ENCODE results near the gene DPEP1. TPM values are rescaled to one million over a fixed set of nuclear protein-coding genes. Genes with fewer than 3 reads are reported as not detected.

The DPEP1 gene
- total RNA-seq, 2 donors from 2014 or later = 0.88 to 3.2 TPM

GRCh38 chr16:89572073-89572484 lies 41.4 kb upstream of the DPEP1 start:
- DNase-seq = no peak
- H3K27me3 Mint-ChIP-seq (ENCODE audit: insufficient read depth) = peaks cover 54% of the 10 kb centered on the region
- peaks cover 9% of the 10 kb centered on the region for H3K4me1 Mint-ChIP-seq
- no peak overlapping the region for H3K27ac Mint-ChIP-seq
- H3K27ac ChIP-seq (ENCODE audit: low read depth, low read length) = no peak overlapping the region
- WGBS, 2 experiments (ENCODE audit: insufficient coverage in 1 of 2, insufficient read length in 1 of 2) = 87 to 94% methylated on average over 7 to 14 of the region's 14 CpGs
- no peaks in the 10 kb centered on the region for H3K9me3 ChIP-seq (ENCODE audit: control insufficient read depth, low read length)
- peaks cover 11% of the 10 kb centered on the region for H3K4me1 ChIP-seq (ENCODE audit: control insufficient read depth, insufficient read depth, low read length)
- no peaks in the 10 kb centered on the region for H3K36me3 ChIP-seq (ENCODE audit: control insufficient read depth, insufficient read depth, low read length)
- no peak overlapping the region for H3K9ac ChIP-seq (ENCODE audit: extremely low read depth, low read length, poor library complexity, severe bottlenecking)
- H3K4me3 Mint-ChIP-seq = no peak overlapping the region
- H3K4me3 ChIP-seq (ENCODE audit: low read length) = no peak overlapping the region
- no peaks in the 10 kb centered on the region for H3K9me3 Mint-ChIP-seq
- H3K27me3 ChIP-seq (ENCODE audit: control insufficient read depth, insufficient read depth, low read length, poor library complexity, severe bottlenecking) = peaks cover 23% of the 10 kb centered on the region
- no peak for TF ChIP-seq CTCF (conservative IDR thresholded peaks at IDR 0.05)
- no peaks in the 10 kb centered on the region for H3K36me3 Mint-ChIP-seq (ENCODE audit: low read depth)

DNA sequence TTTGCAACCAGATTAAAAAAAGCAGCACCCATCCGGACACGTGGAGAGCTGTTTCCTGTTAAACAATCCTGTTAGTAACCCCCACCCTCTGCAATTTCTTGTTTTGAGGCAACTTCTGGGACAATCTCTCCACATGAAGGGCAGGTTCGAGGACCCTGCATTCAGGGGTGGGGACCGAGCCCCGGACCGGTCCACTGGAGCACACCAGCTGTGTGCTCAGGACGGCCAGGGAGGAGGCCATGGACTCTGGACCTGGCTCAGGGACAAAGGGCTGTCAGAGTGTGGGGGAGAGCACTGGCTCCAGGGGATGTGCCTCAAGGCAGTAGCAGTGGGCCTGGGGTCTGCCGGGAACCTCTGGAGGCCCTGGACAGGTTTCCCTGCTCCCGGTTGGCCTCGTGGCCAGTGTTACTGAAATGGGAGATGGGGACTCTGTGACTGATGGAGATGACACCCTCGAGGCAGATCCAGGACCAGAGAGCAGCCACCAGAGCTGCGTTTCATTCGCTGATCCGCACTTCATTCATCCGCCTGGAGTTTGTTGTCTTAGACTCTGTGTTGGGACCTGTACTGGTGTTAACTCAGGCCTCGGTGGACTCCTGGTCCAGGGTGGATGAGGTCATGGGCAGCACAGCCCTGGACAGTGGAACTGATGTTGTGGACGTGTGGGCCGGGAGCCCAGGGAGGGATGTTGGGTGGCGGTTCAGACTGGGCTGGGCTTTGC lies 40.8 kb upstream of the DPEP1 start:
- peaks cover 11% of the 10 kb centered on the region for H3K4me1 ChIP-seq (ENCODE audit: control insufficient read depth, insufficient read depth, low read length)
- no peak for DNase-seq
- WGBS, 2 experiments (ENCODE audit: insufficient coverage in 1 of 2, insufficient read length in 1 of 2) = 91 to 92% methylated on average over 14 to 19 of the region's 19 CpGs
- H3K27ac ChIP-seq (ENCODE audit: low read depth, low read length) = no peak overlapping the region
- Mint-ChIP-seq H3K9me3 (no peaks in the 10 kb centered on the region), H3K27ac (no peak overlapping the region), H3K4me3 (no peak overlapping the region), H3K4me1 (peaks cover 9% of the 10 kb centered on the region), H3K27me3 (ENCODE audit: insufficient read depth) (peaks cover 59% of the 10 kb centered on the region), H3K36me3 (ENCODE audit: low read depth) (no peaks in the 10 kb centered on the region)
- H3K36me3 ChIP-seq (ENCODE audit: control insufficient read depth, insufficient read depth, low read length) = no peaks in the 10 kb centered on the region
- H3K9me3 ChIP-seq (ENCODE audit: control insufficient read depth, low read length) = no peaks in the 10 kb centered on the region
- no peak overlapping the region for H3K9ac ChIP-seq (ENCODE audit: extremely low read depth, low read length, poor library complexity, severe bottlenecking)
- peaks cover 29% of the 10 kb centered on the region for H3K27me3 ChIP-seq (ENCODE audit: control insufficient read depth, insufficient read depth, low read length, poor library complexity, severe bottlenecking)
- H3K4me3 ChIP-seq (ENCODE audit: low read length) = no peak overlapping the region
- TF ChIP-seq CTCF (conservative IDR thresholded peaks at IDR 0.05) = no peak

- no peak overlapping the region for H3K27ac ChIP-seq (ENCODE audit: low read depth, low read length)
- H3K4me1 ChIP-seq (ENCODE audit: control insufficient read depth, insufficient read depth, low read length) = peaks cover 5% of the 10 kb centered on the region
- peaks cover 1% of the 10 kb centered on the region for H3K4me1 Mint-ChIP-seq
Observed at GRCh38 chr16:89573826-89574680, 39.4 kb upstream of the DPEP1 start.

More at GRCh38 chr16:89573826-89574680, 39.4 kb upstream of the DPEP1 start:
- no peak overlapping the region for H3K27ac Mint-ChIP-seq
- H3K4me3 ChIP-seq (ENCODE audit: low read length) = no peak overlapping the region
- H3K9ac ChIP-seq (ENCODE audit: extremely low read depth, low read length, poor library complexity, severe bottlenecking) = no peak overlapping the region
- no peaks in the 10 kb centered on the region for H3K9me3 ChIP-seq (ENCODE audit: control insufficient read depth, low read length)
- H3K4me3 Mint-ChIP-seq = no peak overlapping the region
- no peaks in the 10 kb centered on the region for H3K36me3 Mint-ChIP-seq (ENCODE audit: low read depth)
- 79 to 81% methylated on average over 18 to 31 of the region's 31 CpGs for whole genome bisulfite sequencing, 2 experiments (ENCODE audit: insufficient coverage in 1 of 2, insufficient read length in 1 of 2)
- peaks cover 66% of the 10 kb centered on the region for H3K27me3 Mint-ChIP-seq (ENCODE audit: insufficient read depth)
- peaks cover 33% of the 10 kb centered on the region for H3K27me3 ChIP-seq (ENCODE audit: control insufficient read depth, insufficient read depth, low read length, poor library complexity, severe bottlenecking)
- H3K36me3 ChIP-seq (ENCODE audit: control insufficient read depth, insufficient read depth, low read length) = no peaks in the 10 kb centered on the region
- H3K9me3 Mint-ChIP-seq = no peaks in the 10 kb centered on the region
- no peak for DNase-seq
- TF ChIP-seq CTCF (conservative IDR thresholded peaks at IDR 0.05) = no peak
